ENCODE results near the gene SCARB2.

DNA sequence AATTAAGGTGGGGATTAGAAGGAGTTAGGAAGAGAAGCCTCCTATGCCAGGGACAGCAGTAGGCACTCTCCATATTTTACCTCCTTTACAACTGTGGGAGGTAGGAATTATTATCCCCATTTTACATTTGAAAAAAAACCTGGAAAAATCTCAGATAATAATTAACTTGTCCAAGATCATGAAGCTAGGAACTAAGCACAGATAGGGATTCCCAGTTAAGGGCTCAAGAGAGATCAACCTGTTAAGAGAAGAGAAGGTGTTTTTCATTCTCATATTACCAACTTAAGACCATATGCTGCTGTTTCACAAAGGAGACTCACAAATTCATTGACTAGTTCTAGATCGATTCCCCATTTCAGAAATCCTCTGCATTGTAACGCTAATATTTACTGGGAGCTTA lies 21.8 kb upstream of the SCARB2 start:
- TF ChIP-seq GATA2 (IDR thresholded peaks at IDR 0.05; ENCODE audit: low read depth, low read length) (no peak), GATA3 (IDR thresholded peaks at IDR 0.05; ENCODE audit: low read depth, low read length) (no peak)
